Keratinocyte (primary cell): ENCODE data around the gene ACOT4.

Source experiments
- EZH2 ChIP-seq: IDR thresholded peaks from one replicate; pipeline ENCODE4 v1.6.1; 2012; ENCODE audit warnings: inconsistent platforms, mild to moderate bottlenecking, low read length, moderate library complexity
- TF ChIP-seq, protein P1 (sequence below), 3 experiments: IDR thresholded peaks in 1 of 3; conservative IDR thresholded peaks in 1 of 3; optimal IDR thresholded peaks in 1 of 3; 2 replicates in 2 of 3; 3 replicates in 1 of 3; pipeline versions ENCODE3 to v1.5.1; 2011; ENCODE audit warnings: low read length in 3 of 3, mild to moderate bottlenecking in 3 of 3, moderate library complexity in 2 of 3, control low read depth in 1 of 3, inconsistent platforms in 1 of 3; ENCODE audit not compliant: insufficient read depth in 2 of 3; ENCODE audit errors: extremely low read depth in 1 of 3

DNA sequence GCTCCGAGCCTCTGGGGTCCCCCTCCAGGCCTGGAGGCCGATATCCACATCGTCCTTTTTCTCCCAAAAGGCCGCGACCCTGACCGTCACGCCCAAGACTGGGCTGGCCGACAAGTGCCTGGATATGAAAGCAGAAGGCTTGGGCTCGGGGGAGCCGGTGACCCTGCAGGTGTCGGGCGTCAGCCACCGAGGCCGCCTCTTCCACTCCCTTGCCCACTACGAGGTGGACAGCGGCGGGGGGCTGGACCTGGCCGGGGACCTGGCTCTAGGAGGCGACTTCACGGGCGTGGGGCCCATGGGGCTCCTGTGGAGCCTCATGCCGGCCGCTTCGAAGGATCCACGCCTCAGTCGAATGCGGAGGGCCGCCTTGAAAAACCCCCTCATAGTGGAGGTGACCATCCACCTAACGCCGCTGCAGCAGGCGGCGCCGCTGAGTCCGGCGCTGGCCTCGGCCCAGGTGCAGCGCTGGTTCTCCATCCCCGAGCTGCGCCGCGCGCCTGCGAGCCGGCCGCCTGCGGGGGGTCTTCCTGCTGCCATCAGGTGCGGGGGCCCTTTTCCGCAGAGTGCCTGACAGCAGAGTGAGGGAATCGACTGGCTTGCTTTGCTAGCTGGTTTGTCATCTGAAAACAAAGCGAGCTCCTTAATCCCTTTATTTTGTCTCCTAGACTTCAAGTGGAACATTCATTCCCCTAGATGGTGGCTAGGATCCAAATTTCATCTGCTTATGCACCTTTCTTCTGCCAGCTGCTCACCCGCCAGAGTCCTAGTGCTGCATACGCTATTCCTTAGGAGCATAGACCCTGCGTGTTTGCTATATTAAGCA, 42.5 kb downstream of the ACOT4 start:
- TF ChIP-seq, protein P1, sequence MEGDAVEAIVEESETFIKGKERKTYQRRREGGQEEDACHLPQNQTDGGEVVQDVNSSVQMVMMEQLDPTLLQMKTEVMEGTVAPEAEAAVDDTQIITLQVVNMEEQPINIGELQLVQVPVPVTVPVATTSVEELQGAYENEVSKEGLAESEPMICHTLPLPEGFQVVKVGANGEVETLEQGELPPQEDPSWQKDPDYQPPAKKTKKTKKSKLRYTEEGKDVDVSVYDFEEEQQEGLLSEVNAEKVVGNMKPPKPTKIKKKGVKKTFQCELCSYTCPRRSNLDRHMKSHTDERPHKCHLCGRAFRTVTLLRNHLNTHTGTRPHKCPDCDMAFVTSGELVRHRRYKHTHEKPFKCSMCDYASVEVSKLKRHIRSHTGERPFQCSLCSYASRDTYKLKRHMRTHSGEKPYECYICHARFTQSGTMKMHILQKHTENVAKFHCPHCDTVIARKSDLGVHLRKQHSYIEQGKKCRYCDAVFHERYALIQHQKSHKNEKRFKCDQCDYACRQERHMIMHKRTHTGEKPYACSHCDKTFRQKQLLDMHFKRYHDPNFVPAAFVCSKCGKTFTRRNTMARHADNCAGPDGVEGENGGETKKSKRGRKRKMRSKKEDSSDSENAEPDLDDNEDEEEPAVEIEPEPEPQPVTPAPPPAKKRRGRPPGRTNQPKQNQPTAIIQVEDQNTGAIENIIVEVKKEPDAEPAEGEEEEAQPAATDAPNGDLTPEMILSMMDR (optimal IDR thresholded peaks at IDR 0.05 in 1 of 3, IDR thresholded peaks at IDR 0.05 in 1 of 3, conservative IDR thresholded peaks at IDR 0.05 in 1 of 3; ENCODE audit: extremely low read depth in 1 of 3, insufficient read depth in 2 of 3, low read length in 3 of 3) = peak in 1 of 3 experiments; percentile 35
- TF ChIP-seq EZH2 = peak; percentile 41
